Lung (tissue), 12 donors: ENCODE data around the gene PIAS4. TPM values are rescaled to one million over a fixed set of nuclear protein-coding genes. Genes with fewer than 3 reads are reported as not detected.

Experiments used
- ATAC-seq: fragments of 200-7000 bp; cut with Tn5 transposase; one replicate; pipeline ENCODE4 v1.9.1; 2020; ENCODE audit warnings: moderate number of reproducible peaks; ENCODE audit not compliant: insufficient read depth, low FRiP score
- DNase-seq, 3 donors: peaks; one replicate each; pipeline ENCODE4 v3.0.0-alpha.2; 2013 to 2017
- H3K27ac ChIP-seq, 2 donors: one replicate each; pipeline ENCODE4 v1.5.1; 2013; ENCODE audit warnings: mild to moderate bottlenecking in 2 of 2, moderate library complexity in 2 of 2, control low read depth in 1 of 2, inconsistent platforms in 1 of 2, low read depth in 1 of 2, low read length in 1 of 2
- H3K27me3 ChIP-seq, 3 donors: one replicate each; pipeline ENCODE4 v1.5.1; 2013; ENCODE audit warnings: low read length in 2 of 3; ENCODE audit not compliant: control insufficient read depth in 3 of 3, insufficient read depth in 3 of 3
- H3K36me3 ChIP-seq, 4 donors: one replicate each; pipeline ENCODE4 v1.5.1; 2013; ENCODE audit warnings: low read length in 4 of 4, mild to moderate bottlenecking in 1 of 4, moderate library complexity in 1 of 4; ENCODE audit not compliant: control insufficient read depth in 4 of 4, insufficient read depth in 4 of 4
- H3K4me1 ChIP-seq, 5 donors: one replicate each; pipeline ENCODE4 v1.5.1; 2013; ENCODE audit warnings: low read length in 5 of 5, mild to moderate bottlenecking in 2 of 5, moderate library complexity in 1 of 5; ENCODE audit not compliant: control insufficient read depth in 5 of 5, insufficient read depth in 5 of 5
- H3K4me3 ChIP-seq: one replicate; pipeline ENCODE4 v1.5.1; 2013; ENCODE audit warnings: mild to moderate bottlenecking, control low read depth, moderate library complexity
- H3K9ac ChIP-seq, 2 donors: one replicate each; pipeline ENCODE4 v1.5.1; 2013; ENCODE audit warnings: low read length in 2 of 2, control low read depth in 1 of 2; ENCODE audit not compliant: insufficient read depth in 1 of 2
- H3K9me3 ChIP-seq, 4 donors: one replicate each; pipeline ENCODE4 v1.5.1; 2013; ENCODE audit warnings: low read length in 3 of 4, mild to moderate bottlenecking in 1 of 4, moderate library complexity in 1 of 4; ENCODE audit not compliant: control insufficient read depth in 4 of 4, insufficient read depth in 3 of 4
- CTCF ChIP-seq: IDR thresholded peaks from 2 replicates; pipeline ENCODE4 v1.5.1; 2012; ENCODE audit warnings: mild to moderate bottlenecking; ENCODE audit errors: control extremely low read depth, extremely low read depth
- WGBS, 2 donors: extraction: QIAGEN DNeasy Blood & Tissue Kit; methylation state at CpG; one replicate each; pipeline ENCODE4 v1.1.7; 2013; 5-methylcytosine and 5-hydroxymethylcytosine counted together
- polyA plus RNA-seq, 2 donors: library from polyadenylated mRNA; stranded (reverse); fragments of 200-250 nt; gene quantifications; one replicate each; pipeline ENCODE4 v1.2.1, GENCODE V29; 2013
- total RNA-seq, 2 donors: library from RNA; depleted of rRNA in 1 of 2; stranded (reverse); fragments of >200 nt in 1 of 2; gene quantifications; one replicate each; pipeline ENCODE4 v1.2.1, GENCODE V29; 2014 to 2021
- donor health status: control.
- donor health status: control.
- donor health status: Bipolar disorder and iron deficiency.
- donor health status: healthy.
- donor health status: DM: yes; HTN: yes; CAD: no.

The PIAS4 gene
- total and polyA plus RNA-seq, 4 donors = 9.9 to 46.2 (median 21.6) TPM

GRCh38 chr19:4046946-4047683 lies 39.6 kb downstream of the PIAS4 start:
- no peaks in the 10 kb centered on the region for H3K9me3 ChIP-seq
- no peak for DNase-seq
- H3K4me3 ChIP-seq = no peak overlapping the region
- H3K4me1 ChIP-seq = peaks cover 0 to 21% (median 5%) of the 10 kb centered on the region in 5 donors
- TF ChIP-seq CTCF = no peak
- no peak overlapping the region for H3K9ac ChIP-seq
- H3K27me3 ChIP-seq = no peaks in the 10 kb centered on the region
- no peak overlapping the region for H3K27ac ChIP-seq
- WGBS, 2 donors = 90 to 91% methylated on average over 33 of the region's 33 CpGs
- ATAC-seq = no peak
- H3K36me3 ChIP-seq = peaks cover 3 to 51% (median 12%) of the 10 kb centered on the region in 4 donors

- no peak for DNase-seq
- WGBS, 2 donors = 70 to 76% methylated on average over 15 of the region's 15 CpGs
- Histone ChIP-seq H3K9ac (no peak overlapping the region), H3K36me3 (peaks cover 15 to 69% (median 20%) of the 10 kb centered on the region in 4 donors), H3K27me3 (no peaks in the 10 kb centered on the region), H3K4me3 (no peak overlapping the region), H3K27ac (no peak overlapping the region), H3K9me3 (peaks cover 0 to 2% (median 0%) of the 10 kb centered on the region in 4 donors), H3K4me1 (peaks cover 3 to 18% (median 12%) of the 10 kb centered on the region in 5 donors)
- no peak for TF ChIP-seq CTCF
- no peak for ATAC-seq
Measured at GRCh38 chr19:4049432-4049831, 41.9 kb downstream of the PIAS4 start.

- H3K4me3 ChIP-seq = no peak overlapping the region
- no peak overlapping the region for H3K9ac ChIP-seq
- ATAC-seq (no peak), DNase-seq (no peak)
- 56 to 72% methylated on average over 15 of the region's 15 CpGs for WGBS, 2 donors
- peaks cover 0 to 6% (median 0%) of the 10 kb centered on the region in 4 donors for H3K9me3 ChIP-seq
- no peak for TF ChIP-seq CTCF
- peak overlapping the region; percentile 35 to 70 for H3K27ac ChIP-seq
- peaks cover 3 to 14% (median 7%) of the 10 kb centered on the region in 5 donors for H3K4me1 ChIP-seq
- peaks cover 15 to 65% (median 22%) of the 10 kb centered on the region in 4 donors for H3K36me3 ChIP-seq
- no peaks in the 10 kb centered on the region for H3K27me3 ChIP-seq
Measured at GRCh38 chr19:4051175-4052101, 43.9 kb downstream of the PIAS4 start.
